Activated CD4-positive, CD25-positive, alpha-beta regulatory T cell treated with anti-CD3 and anti-CD28 coated beads, Interleukin-2, amount 50 U/mL, for 16 hours (primary cell): ENCODE data around the gene MYL5.
A peak's percentile ranks its signal among the peaks of the same experiment; 100 is the strongest.
"Not testable (repeated sequence)": the region's sequence is repeated elsewhere in the genome, so short reads cannot be mapped to it uniquely, and the experiment has no call there.

Experiments
- DNase-seq: peaks from one replicate; pipeline ENCODE4 v3.0.0-alpha.2; 2020; ENCODE audit warnings: low read depth, low spot score

The MYL5 gene, protein sequence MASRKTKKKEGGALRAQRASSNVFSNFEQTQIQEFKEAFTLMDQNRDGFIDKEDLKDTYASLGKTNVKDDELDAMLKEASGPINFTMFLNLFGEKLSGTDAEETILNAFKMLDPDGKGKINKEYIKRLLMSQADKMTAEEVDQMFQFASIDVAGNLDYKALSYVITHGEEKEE

GRCh38 chr4:674172-675035 is at the start of gene MYL5, which contains the start of gene ATP5ME:
Gene MYL5, plus strand, starts transcription at chr4:674542. Its CDS starts 3,485 bp downstream, at chr4:678027.
Gene ATP5ME, minus strand, starts transcription at chr4:674276. Its CDS starts 29 bp downstream, at chr4:674247.
- peak; percentile 95 for DNase-seq

- no peak for DNase-seq
Observed at GRCh38 chr4:624705-625590, 49.4 kb upstream of the MYL5 start, which contains the start of gene PDE6B. Gene PDE6B, plus strand, starts transcription at chr4:625573. Its CDS starts 54 bp downstream, at chr4:625627.

GRCh38 chr4:625631-626161 is 48.6 kb upstream of the MYL5 start:
- DNase-seq, result no peak

DNA sequence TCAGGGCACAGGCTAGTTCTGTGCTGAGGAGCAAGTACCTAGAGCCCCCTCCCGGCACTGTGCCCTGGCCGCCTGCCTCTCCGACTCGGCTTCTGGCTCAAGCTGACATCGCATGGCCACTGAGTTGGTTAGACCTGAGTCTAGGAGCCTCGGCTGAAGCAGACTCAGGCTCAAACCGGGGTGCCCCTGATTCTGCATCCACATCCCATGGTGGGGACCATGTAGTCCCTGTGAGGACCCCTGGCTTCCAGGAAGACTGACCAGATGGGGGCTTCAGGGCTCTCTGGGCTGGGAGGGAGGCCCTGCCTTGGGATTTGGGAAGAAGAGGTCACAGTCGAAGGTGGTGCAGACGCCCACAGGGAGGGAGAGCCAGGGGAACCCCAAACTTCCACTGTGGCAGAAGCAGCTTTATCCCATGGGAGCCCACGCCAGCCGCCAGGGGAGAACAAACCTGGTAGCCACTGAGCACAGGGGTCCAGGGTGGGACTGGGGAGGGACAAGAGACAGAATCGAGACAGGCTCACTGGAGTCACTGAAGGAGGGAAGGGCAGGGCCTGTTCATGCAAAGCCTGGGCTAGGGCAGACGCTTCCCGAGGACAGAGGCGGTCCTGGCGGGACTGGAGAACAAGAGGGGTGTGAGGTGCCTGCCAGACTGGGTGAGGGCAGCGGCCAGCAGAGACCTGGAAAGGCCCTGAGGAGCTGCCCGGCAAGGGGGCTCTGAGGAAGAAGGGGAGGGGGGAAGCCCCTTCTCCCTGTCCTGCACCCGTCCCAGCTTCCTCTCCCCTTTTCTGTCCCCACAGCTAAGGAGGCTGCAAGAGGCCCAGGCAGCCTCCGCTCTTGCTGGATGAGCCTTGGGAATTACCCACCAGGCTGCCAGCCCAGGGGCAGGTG is 47.9 kb upstream of the MYL5 start:
- no peak for DNase-seq

DNA sequence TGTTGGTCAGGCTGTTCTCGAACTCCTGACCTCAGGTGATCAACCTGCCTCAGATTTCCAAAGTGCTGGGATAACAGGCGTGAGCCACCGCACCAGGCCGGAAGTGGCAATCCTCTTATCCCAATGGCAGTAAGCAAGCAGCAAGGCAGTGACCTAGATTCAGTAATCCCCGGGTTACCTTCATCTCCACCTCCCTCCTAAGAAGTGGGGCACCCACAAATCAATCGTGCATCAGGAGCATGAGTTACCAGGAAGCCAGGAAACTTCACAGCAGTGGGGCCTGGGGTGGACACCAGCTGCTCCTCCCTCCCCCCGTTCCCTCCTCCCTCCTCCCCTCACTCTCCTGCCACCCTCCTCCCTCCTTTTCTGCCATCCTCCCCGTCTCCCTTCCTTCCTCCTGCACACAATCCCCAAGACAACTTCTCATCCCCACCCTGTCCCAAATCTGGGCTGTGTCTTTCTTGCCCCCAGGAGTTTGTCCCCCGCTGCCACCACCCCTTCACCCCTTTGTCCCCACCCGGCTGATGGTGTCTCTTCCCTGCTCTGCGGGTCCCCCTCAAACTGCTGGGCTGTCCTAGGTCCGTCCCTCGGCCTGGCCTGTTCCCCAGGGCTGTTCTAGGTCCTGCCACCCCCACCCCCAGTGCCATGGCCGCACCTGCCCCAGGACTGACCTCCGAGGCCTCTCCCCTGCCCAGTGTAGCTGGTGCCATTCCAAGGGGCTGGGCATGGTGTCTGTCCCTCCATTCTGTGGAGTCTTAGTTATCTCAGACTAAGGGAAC is 46.8 kb upstream of the MYL5 start:
- no peak for DNase-seq

GRCh38 chr4:628311-628741 is 46.0 kb upstream of the MYL5 start:
- DNase-seq, result no peak

- no peak for DNase-seq
Observed at GRCh38 chr4:628821-629635, 45.3 kb upstream of the MYL5 start.

- no peak for DNase-seq
Observed at GRCh38 chr4:629636-629914, 44.8 kb upstream of the MYL5 start.

GRCh38 chr4:629915-630641 is 44.3 kb upstream of the MYL5 start:
- DNase-seq, result no peak

GRCh38 chr4:630656-631055 is 43.7 kb upstream of the MYL5 start:
- no peak for DNase-seq

DNA sequence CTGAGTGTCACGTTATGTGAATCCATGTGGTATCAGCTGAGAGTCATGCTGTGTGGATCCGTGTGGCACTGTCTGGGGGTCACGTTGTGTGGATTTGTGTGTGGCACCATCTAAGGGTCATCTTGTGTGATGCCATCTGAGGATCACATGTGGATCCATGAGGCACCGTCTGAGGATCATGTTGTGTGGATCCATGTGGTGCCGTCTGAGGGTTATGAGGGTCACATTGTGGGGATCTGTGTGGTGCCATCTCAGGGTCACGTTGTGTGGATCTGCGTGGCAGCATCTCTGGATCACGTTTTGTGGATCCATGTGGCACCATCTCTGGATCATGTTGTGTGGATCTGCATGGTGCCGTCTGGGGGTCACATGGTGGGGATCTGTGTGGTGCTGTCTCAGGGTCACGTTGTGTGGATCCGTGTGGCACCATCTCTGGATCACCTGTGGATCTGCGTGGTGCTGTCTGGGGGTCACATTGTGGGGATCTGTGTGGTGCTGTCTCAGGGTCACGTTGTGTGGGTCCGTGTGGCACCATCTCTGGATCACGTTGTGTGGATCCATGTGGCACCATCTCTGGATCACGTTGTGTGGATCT is 42.0 kb upstream of the MYL5 start:
- DNase-seq, result no peak

- no peak for DNase-seq
Observed at GRCh38 chr4:632926-633325, 41.4 kb upstream of the MYL5 start.

- no peak for DNase-seq
Observed at GRCh38 chr4:633406-633805, 40.9 kb upstream of the MYL5 start.

DNA sequence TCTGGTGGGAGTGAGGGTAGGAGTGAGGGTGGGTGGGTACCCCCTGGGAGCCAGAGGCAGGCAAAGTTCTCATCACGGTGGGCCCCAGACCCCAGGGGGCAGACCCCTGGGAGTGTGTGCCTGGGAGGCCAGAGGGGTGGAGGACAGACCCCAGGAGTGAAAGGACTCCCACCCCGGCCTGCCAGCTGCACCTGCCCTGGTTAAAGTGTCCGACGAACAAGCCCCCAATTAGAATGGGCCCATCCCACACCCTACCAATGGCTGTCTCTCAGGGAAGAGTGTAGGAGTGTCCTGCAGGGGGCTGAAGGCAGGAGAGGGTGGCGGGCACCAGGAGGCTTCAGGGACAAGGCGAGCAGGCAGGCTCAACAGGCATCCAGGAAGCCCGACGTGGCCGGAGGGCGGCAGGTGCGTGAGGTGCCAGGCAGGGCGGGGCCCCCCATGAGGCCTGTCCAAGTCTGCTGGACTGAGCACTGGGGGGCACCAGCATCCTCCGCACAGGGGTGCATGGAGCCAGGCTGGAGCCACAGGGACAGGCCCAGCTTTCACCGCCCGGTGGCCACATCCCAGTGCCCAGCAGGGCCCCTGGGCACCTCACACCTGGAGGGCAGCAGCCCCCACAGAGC is 40.3 kb upstream of the MYL5 start:
- no peak for DNase-seq

DNA sequence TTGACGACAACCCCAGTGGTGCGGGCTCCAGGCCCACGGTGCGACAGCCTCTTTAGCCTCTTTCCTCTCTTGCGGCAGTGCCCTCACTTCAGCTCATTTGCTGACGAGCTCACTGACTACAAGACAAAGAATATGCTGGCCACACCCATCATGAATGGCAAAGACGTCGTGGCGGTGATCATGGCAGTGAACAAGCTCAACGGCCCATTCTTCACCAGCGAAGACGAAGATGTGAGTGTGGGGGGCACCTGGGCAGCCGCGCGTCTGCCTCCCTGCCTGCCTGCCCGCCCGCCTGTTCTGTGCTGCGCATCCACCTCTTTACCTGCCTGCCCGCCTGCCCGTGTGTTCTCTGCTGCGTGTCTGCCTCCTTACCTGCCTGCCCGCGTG is 39.8 kb upstream of the MYL5 start:
- DNase-seq, result no peak

DNA sequence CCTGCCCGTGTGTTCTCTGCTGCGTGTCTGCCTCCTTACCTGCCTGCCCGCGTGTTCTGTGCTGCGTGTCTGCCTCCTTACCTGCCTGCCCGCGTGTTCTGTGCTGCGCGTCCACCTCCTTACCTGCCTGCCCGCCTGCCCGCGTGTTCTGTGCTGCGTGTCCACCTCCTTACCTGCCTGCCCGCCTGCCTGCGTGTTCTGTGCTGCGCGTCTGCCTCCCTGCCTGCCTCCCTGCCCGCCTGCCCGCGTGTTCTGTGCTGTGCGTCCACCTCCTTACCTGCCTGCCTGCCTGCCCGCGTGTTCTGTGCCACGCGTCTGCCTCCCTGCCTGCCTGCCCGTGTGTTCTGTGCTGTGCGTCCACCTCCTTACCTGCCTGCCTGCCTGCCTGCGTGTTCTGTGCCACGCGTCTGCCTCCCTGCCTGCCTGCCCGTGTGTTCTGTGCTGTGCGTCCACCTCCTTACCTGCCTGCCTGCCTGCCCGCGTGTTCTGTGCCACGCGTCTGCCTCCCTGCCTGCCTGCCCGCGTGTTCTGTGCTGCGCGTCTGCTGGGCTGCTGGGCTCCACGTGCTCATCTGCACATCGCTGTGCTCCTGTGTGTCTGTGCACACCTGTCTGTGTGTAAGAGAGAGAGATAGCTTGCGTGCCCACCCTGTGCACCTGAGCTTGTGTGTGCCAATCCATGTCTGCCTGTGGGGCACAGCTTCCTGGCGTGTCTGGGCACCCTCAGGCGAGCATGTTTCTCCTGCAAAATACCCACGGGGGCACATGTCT is 39.1 kb upstream of the MYL5 start:
- DNase-seq, result not testable (repeated sequence)
